Measurements from ENCODE around the gene CDC40. TPM values are rescaled to one million over a fixed set of nuclear protein-coding genes. Genes with fewer than 3 reads are reported as not detected.

The CDC40 gene
- polyA plus RNA-seq, 1 of the 3 experiments (the other 2 are of a cell fraction) = 7.4 TPM

- peak; percentile 13; the same call in 1 of the 2 replicates for TF ChIP-seq PBX3 (IDR thresholded peaks at IDR 0.05)
- TF ChIP-seq, protein P1, sequence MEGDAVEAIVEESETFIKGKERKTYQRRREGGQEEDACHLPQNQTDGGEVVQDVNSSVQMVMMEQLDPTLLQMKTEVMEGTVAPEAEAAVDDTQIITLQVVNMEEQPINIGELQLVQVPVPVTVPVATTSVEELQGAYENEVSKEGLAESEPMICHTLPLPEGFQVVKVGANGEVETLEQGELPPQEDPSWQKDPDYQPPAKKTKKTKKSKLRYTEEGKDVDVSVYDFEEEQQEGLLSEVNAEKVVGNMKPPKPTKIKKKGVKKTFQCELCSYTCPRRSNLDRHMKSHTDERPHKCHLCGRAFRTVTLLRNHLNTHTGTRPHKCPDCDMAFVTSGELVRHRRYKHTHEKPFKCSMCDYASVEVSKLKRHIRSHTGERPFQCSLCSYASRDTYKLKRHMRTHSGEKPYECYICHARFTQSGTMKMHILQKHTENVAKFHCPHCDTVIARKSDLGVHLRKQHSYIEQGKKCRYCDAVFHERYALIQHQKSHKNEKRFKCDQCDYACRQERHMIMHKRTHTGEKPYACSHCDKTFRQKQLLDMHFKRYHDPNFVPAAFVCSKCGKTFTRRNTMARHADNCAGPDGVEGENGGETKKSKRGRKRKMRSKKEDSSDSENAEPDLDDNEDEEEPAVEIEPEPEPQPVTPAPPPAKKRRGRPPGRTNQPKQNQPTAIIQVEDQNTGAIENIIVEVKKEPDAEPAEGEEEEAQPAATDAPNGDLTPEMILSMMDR (IDR thresholded peaks at IDR 0.05) = no peak
- no peak for TF ChIP-seq EZH2phosphoT487 (IDR thresholded peaks at IDR 0.05; ENCODE audit: borderline replicate concordance, low read depth)
- TF ChIP-seq SMC3 (IDR thresholded peaks at IDR 0.05; ENCODE audit: low read depth, low read length) = no peak
- TF ChIP-seq CHD2 (IDR thresholded peaks at IDR 0.05; ENCODE audit: low read length, partially characterized antibody) = peak; percentile 91
- peak; percentile 84 for TF ChIP-seq GABPA (IDR thresholded peaks at IDR 0.05; ENCODE audit: low read depth)
- TF ChIP-seq FOXJ3 (CRISPR knock-in tag; IDR thresholded peaks at IDR 0.05) = 0 out of 2 replicates have a peak, but pooled peaks have one; percentile 17
These were observed 610 bp upstream of the CDC40 start, which contains the start of gene WASF1 (continued) for GRCh38 chr6:110179406-110180227.

DNA sequence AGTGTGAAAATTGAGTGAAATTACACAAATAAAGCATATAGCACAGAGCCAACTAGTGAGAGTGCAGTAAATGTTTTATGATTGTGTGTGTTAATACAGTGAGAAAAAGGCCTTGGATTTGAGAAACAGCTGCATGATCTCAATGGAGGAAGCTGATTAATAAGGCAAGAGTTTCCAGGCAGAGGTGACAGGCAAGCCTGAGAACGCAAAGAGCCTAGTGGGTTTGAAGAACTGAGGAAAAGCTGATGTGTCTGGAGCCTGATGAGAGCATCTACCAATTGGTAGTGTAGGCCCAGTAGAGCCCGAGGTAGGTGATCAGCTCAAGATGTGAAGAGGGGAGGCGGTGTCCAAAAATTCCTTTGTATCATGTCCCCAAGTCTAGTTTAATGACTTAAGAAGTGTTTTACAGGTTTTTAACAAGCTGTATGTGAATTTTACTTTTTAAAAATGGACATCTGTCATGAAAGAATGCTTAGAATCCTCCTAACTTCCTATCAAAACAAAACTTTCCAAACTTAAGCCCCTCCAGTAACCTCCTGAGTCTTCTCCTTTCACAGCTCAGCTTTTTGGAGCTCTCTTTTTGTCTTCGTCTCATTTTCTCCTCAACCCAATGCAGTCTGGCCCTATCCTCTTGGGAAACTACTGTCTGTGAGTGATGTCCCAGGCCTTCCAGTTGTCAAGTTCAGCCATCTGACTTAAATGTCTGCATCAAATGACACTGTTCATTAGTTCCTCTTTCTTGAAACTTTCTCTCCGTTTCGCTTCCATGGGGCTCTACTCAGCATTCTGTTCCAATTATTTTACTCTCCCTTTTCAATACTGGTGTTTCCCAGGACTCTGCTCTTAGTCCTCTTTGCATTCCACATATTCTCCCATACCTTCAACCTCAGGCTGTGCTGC lies 1.2 kb downstream of the CDC40 start:
- H3K79me2 ChIP-seq (ENCODE audit: insufficient read depth) = peaks cover 86% of the 10 kb centered on the region
- H3K4me2 ChIP-seq = peak overlapping the region; percentile 85
- WGBS (ENCODE audit: low lambda C conversion rate) = 72% methylated on average over 6 of the region's 6 CpGs
- CTCF ChIA-PET = interaction anchor here (0.8 to 1.5 kb wide), 5 partner anchors 28 to 478 kb away, joined by 3 to 4 read pairs (median 3); no protein-coding TSS in a partner anchor
- no peaks in the 10 kb centered on the region; the same call in 1 of the 2 replicates for H3K9me2 ChIP-seq
- H3K4me1 ChIP-seq (ENCODE audit: control insufficient read depth in 1 of 2, insufficient read depth in 2 of 2, low read depth in 1 of 2, low read length in 1 of 2) = peaks cover 11 to 35% of the 10 kb centered on the region in 2 experiments
- peaks cover 27% of the 10 kb centered on the region; the same call in 1 of the 2 replicates for H4K20me1 ChIP-seq (ENCODE audit: insufficient read depth)
- H3K36me3 ChIP-seq (replicated peaks in 1 of 2; ENCODE audit: control insufficient read depth in 1 of 2, insufficient read depth in 2 of 2, low read length in 1 of 2) = peaks cover 0 to 2% of the 10 kb centered on the region in 2 experiments
- POLR2A ChIA-PET = no interaction called here
- peak overlapping the region; percentile 85 for H3K9ac ChIP-seq
- 0 out of 2 replicates have a peak overlapping the region, but pooled peaks have one; percentile 99 for H2AFZ ChIP-seq (ENCODE audit: low read depth)
- H3K4me3 ChIP-seq (ENCODE audit: low read depth in 2 of 2, low read length in 1 of 2) = peak overlapping the region; percentile 98 to 100
- H3K9me3 ChIP-seq = no peaks in the 10 kb centered on the region
- H3K27ac ChIP-seq (ENCODE audit: low read depth in 2 of 2, low read length in 1 of 2) = peak overlapping the region in 1 of 2 experiments; percentile 86; a peak in 1 of 4 replicates
- H3F3A ChIP-seq (replicated peaks; ENCODE audit: insufficient read depth) = no peaks in the 10 kb centered on the region
- H3K27me3 ChIP-seq (ENCODE audit: insufficient read depth) = no peaks in the 10 kb centered on the region
- no peak for DNase-seq
- TF ChIP-seq TCF12 (IDR thresholded peaks at IDR 0.05) = no peak
- no peak for TF ChIP-seq RXRA (IDR thresholded peaks at IDR 0.05; ENCODE audit: borderline replicate concordance, low read depth)
- TF ChIP-seq, protein P2, sequence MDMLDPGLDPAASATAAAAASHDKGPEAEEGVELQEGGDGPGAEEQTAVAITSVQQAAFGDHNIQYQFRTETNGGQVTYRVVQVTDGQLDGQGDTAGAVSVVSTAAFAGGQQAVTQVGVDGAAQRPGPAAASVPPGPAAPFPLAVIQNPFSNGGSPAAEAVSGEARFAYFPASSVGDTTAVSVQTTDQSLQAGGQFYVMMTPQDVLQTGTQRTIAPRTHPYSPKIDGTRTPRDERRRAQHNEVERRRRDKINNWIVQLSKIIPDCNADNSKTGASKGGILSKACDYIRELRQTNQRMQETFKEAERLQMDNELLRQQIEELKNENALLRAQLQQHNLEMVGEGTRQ (IDR thresholded peaks at IDR 0.05; ENCODE audit: borderline replicate concordance, low read depth, low read length) = no peak
- no peak for TF ChIP-seq REST (IDR thresholded peaks at IDR 0.05; ENCODE audit: low read depth, low read length)
- no peak for TF ChIP-seq POLR2AphosphoS5 (IDR thresholded peaks at IDR 0.05; ENCODE audit: low read depth, low read length)
- TF ChIP-seq EP300 (IDR thresholded peaks at IDR 0.05; ENCODE audit: borderline replicate concordance in 1 of 2, low read depth in 1 of 2, low read length in 1 of 2) = no peak
- no peak for TF ChIP-seq MEF2A (IDR thresholded peaks at IDR 0.05; ENCODE audit: borderline replicate concordance, low read depth)
- TF ChIP-seq FOXM1 (IDR thresholded peaks at IDR 0.05; ENCODE audit: low read depth) = no peak
- TF ChIP-seq, protein P1 (IDR thresholded peaks at IDR 0.05) = no peak

Data from SK-N-SH (cell line).